ENCODE data around the gene FOXD1.

FOXD1 gene

GRCh38 chr5:73484511-73484910 is 35.9 kb upstream of the FOXD1 start:
- in situ Hi-C loops (cut with HindIII; ENCODE audit: low sequenced_read_pairs): no loop called here
- H3K4me3 ChIP-seq (ENCODE audit: low read depth, low read length): no peak overlapping the region
- TF ChIP-seq, protein P1, sequence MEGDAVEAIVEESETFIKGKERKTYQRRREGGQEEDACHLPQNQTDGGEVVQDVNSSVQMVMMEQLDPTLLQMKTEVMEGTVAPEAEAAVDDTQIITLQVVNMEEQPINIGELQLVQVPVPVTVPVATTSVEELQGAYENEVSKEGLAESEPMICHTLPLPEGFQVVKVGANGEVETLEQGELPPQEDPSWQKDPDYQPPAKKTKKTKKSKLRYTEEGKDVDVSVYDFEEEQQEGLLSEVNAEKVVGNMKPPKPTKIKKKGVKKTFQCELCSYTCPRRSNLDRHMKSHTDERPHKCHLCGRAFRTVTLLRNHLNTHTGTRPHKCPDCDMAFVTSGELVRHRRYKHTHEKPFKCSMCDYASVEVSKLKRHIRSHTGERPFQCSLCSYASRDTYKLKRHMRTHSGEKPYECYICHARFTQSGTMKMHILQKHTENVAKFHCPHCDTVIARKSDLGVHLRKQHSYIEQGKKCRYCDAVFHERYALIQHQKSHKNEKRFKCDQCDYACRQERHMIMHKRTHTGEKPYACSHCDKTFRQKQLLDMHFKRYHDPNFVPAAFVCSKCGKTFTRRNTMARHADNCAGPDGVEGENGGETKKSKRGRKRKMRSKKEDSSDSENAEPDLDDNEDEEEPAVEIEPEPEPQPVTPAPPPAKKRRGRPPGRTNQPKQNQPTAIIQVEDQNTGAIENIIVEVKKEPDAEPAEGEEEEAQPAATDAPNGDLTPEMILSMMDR (IDR thresholded peaks at IDR 0.05; ENCODE audit: low read depth, low read length, missing control alignments): no peak
- no peak for DNase-seq (ENCODE audit: low read depth)

DNA sequence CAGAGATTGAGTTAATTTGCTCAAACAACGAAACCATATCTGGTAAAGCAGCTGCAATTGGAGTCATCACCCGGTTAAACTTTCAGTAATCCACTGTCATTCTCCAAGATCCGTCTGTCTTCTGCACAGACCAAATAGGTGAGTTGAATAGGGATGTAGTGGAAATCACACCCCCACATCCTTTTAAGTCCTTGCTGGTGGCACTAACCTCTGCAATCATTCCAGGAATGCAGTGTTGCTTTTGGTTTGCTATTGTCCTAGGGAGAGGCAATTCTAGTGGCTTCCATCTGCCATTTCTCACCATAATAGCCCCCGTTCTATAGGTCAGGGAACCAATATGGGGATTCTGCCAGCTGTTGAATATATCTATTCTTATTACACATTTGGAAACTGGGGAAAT is 35.1 kb upstream of the FOXD1 start:
- in situ Hi-C loops (cut with HindIII; ENCODE audit: low sequenced_read_pairs): no loop called here
- TF ChIP-seq, protein P1 (IDR thresholded peaks at IDR 0.05; ENCODE audit: low read depth, low read length, missing control alignments): no peak
- H3K4me3 ChIP-seq (ENCODE audit: low read depth, low read length): no peak overlapping the region
- no peak for DNase-seq (ENCODE audit: low read depth)

DNA sequence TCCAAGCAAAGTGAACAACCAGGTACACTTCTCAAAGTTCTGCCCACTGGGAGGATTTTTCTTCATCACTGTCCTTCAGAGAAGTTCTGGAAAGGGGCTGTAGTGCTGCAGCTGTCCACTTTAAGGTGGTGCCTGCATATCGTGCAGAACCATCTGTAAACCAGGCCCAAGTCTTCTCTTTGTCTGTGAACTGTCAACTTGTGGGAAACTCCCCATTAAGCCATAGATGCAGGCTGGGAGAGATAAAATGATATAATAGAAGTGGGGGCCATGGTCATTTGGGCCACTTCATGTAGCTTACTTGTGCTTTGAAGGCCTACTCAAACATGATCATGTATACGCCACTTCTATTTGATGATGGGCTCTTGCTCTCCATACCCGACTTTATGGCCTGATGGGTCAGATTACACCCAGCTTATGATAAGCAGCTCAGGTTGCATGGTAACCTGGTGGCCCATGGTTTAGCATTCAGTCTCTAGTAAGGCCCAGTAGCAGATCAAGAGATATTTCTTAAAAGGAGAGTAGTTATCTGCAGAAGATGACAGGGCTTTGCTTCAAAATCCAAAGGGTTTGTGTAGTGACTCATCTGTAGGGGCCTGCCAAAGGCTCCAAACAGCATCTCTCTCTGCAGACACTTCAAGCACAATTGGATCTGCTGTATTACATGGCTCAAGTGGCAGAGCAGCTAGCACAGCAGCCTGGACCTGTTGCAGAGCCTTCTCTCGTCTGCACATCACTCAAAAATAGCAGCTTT is 34.0 kb upstream of the FOXD1 start:
- in situ Hi-C loops (cut with HindIII; ENCODE audit: low sequenced_read_pairs): no loop called here
- TF ChIP-seq, protein P1 (IDR thresholded peaks at IDR 0.05; ENCODE audit: low read depth, low read length, missing control alignments): no peak
- peak; percentile 27 for DNase-seq (ENCODE audit: low read depth)
- H3K4me3 ChIP-seq (ENCODE audit: low read depth, low read length): no peak overlapping the region

GRCh38 chr5:73480500-73480899 is 31.9 kb upstream of the FOXD1 start:
- TF ChIP-seq, protein P1 (IDR thresholded peaks at IDR 0.05; ENCODE audit: low read depth, low read length, missing control alignments): no peak
- in situ Hi-C loops (cut with HindIII; ENCODE audit: low sequenced_read_pairs): no loop called here
- no peak for DNase-seq (ENCODE audit: low read depth)
- no peak overlapping the region for H3K4me3 ChIP-seq (ENCODE audit: low read depth, low read length)

DNA sequence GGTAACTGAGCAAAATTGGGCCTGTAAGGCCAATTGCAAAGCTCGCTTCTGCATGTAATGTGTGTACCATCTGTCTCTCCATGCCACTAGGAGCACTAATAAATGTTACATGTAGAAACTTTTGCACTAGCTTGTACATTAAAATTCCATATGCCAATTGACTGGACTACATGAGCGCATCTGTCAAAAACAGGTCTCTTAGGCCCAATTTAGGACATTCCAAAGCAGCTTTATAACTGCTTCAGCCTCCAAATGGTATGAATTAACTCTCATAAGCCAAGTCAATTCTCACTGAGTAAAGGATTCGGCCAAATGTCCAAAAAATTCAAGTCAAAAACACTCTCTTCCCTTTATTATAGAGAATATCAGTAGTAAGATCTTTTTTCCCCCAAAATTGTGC is 23.5 kb upstream of the FOXD1 start:
- DNase-seq (ENCODE audit: low read depth): no peak
- in situ Hi-C loops (cut with HindIII; ENCODE audit: low sequenced_read_pairs): no loop called here
- H3K4me3 ChIP-seq (ENCODE audit: low read depth, low read length): no peak overlapping the region
- TF ChIP-seq, protein P1 (IDR thresholded peaks at IDR 0.05; ENCODE audit: low read depth, low read length, missing control alignments): no peak

GRCh38 chr5:73471654-73472053 is 23.1 kb upstream of the FOXD1 start:
- TF ChIP-seq, protein P1 (IDR thresholded peaks at IDR 0.05; ENCODE audit: low read depth, low read length, missing control alignments): no peak
- no peak for DNase-seq (ENCODE audit: low read depth)
- in situ Hi-C loops (cut with HindIII; ENCODE audit: low sequenced_read_pairs): no loop called here
- no peak overlapping the region for H3K4me3 ChIP-seq (ENCODE audit: low read depth, low read length)
